ENCODE data around the gene MT1G.
"Not testable (repeated sequence)": the region's sequence is repeated elsewhere in the genome, so short reads cannot be mapped to it uniquely, and the experiment has no call there.

The MT1G gene

GRCh38 chr16:56672761-56673536 lies 5.1 kb upstream of the MT1G start:
- in situ Hi-C loops (cut with MboI; ENCODE audit: low sequenced_read_pairs, unreplicated experiment): no loop called here
- DNase-seq (ENCODE audit: low spot score): no peak
- no peak for TF ChIP-seq CTCF (IDR thresholded peaks at IDR 0.05; ENCODE audit: borderline replicate concordance, control extremely low read depth, extremely low read depth, insufficient read depth, missing control alignments)

GRCh38 chr16:56672171-56672570 lies 4.3 kb upstream of the MT1G start:
- DNase-seq (ENCODE audit: low spot score); in situ Hi-C loops (cut with MboI; ENCODE audit: low sequenced_read_pairs, unreplicated experiment): not testable (repeated sequence)

- not testable (repeated sequence) for DNase-seq (ENCODE audit: low spot score)
Observed at GRCh38 chr16:56671691-56672090, 3.8 kb upstream of the MT1G start.

GRCh38 chr16:56670620-56670934 lies 2.7 kb upstream of the MT1G start:
- no peak for TF ChIP-seq CTCF (IDR thresholded peaks at IDR 0.05; ENCODE audit: borderline replicate concordance, control extremely low read depth, extremely low read depth, insufficient read depth, missing control alignments)
- no peak for DNase-seq (ENCODE audit: low spot score)
- in situ Hi-C loops (cut with MboI; ENCODE audit: low sequenced_read_pairs, unreplicated experiment): no loop called here

More at GRCh38 chr16:56671691-56672090, 3.8 kb upstream of the MT1G start:
- in situ Hi-C loops (cut with MboI; ENCODE audit: low sequenced_read_pairs, unreplicated experiment): not testable (repeated sequence)

GRCh38 chr16:56669840-56670619 lies 2.2 kb upstream of the MT1G start:
- no peak for TF ChIP-seq CTCF (IDR thresholded peaks at IDR 0.05; ENCODE audit: borderline replicate concordance, control extremely low read depth, extremely low read depth, insufficient read depth, missing control alignments)
- in situ Hi-C loops (cut with MboI; ENCODE audit: low sequenced_read_pairs, unreplicated experiment): no loop called here
- DNase-seq (ENCODE audit: low spot score): no peak

- no peak for TF ChIP-seq CTCF (IDR thresholded peaks at IDR 0.05; ENCODE audit: borderline replicate concordance, control extremely low read depth, extremely low read depth, insufficient read depth, missing control alignments)
Observed at GRCh38 chr16:56669005-56669839, 1.4 kb upstream of the MT1G start, which contains the start of gene MT1H. TSS of gene MT1H (plus strand) at chr16:56669814. CDS start at chr16:56669885, 71 bp downstream.

GRCh38 chr16:56665286-56666261 lies 2.3 kb downstream of the MT1G start:
- DNase-seq (ENCODE audit: low spot score); in situ Hi-C loops (cut with MboI; ENCODE audit: low sequenced_read_pairs, unreplicated experiment): not testable (repeated sequence)

More at GRCh38 chr16:56669005-56669839, 1.4 kb upstream of the MT1G start, which contains the start of gene MT1H:
- in situ Hi-C loops (cut with MboI; ENCODE audit: low sequenced_read_pairs, unreplicated experiment): no loop called here
- DNase-seq (ENCODE audit: low spot score): no peak

Data from GM13976 (cell line).